Measurements from ENCODE around the gene NPDC1.

Gene NPDC1

DNA sequence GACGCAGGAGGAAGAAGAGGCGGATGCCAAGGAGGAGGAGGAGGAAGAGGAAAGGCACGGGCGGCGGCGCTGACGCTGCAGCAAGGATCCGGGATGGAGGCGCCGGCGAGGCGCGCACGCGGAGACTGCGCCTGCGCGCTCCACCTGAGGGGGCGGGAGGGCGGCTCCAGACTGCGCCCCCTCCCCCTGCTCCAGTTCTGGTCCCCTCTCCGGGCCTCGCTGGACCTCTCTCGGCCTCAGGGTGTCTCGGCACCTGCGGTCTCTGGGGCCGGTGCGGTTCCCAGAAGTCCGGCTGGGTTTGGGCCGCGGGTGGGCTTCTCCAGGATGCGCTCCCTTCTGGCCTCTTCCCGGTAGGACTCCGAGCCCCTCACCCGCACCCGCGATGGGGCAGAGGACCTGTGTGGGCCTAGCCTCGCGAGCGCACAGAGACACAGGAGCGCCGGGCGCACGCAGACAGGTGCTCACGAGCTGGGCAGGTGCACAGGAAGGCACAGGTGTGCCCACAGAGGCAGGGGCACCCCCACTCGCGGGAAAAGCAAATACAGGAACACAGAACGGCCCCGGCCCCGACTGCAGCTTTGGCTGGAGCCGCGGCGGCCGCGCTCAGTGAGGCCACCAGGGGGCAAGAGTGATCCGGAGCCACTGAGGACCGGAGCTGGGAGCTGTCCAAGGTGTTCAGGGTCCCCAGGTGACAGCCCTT, at the start of gene NPDC1:
Gene NPDC1, minus strand, starts transcription at position 90 of the 700 bp plus-strand sequence. CDS start 188 bp downstream, outside the sequence.
- no peak for DNase-seq (ENCODE audit: low read depth)
- no peak within 1 kb of the TSS for H3K4me3 ChIP-seq (ENCODE audit: low read depth, low read length)
- TF ChIP-seq, protein P1, sequence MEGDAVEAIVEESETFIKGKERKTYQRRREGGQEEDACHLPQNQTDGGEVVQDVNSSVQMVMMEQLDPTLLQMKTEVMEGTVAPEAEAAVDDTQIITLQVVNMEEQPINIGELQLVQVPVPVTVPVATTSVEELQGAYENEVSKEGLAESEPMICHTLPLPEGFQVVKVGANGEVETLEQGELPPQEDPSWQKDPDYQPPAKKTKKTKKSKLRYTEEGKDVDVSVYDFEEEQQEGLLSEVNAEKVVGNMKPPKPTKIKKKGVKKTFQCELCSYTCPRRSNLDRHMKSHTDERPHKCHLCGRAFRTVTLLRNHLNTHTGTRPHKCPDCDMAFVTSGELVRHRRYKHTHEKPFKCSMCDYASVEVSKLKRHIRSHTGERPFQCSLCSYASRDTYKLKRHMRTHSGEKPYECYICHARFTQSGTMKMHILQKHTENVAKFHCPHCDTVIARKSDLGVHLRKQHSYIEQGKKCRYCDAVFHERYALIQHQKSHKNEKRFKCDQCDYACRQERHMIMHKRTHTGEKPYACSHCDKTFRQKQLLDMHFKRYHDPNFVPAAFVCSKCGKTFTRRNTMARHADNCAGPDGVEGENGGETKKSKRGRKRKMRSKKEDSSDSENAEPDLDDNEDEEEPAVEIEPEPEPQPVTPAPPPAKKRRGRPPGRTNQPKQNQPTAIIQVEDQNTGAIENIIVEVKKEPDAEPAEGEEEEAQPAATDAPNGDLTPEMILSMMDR (IDR thresholded peaks at IDR 0.05; ENCODE audit: low read depth, low read length, missing control alignments), result peak; percentile 89

GRCh38 chr9:137089232-137089947, 43.4 kb upstream of the NPDC1 start:
- DNase-seq (ENCODE audit: low read depth), result no peak
- no peak overlapping the region for H3K4me3 ChIP-seq (ENCODE audit: low read depth, low read length)
- TF ChIP-seq, protein P1 (IDR thresholded peaks at IDR 0.05; ENCODE audit: low read depth, low read length, missing control alignments), result no peak

DNA sequence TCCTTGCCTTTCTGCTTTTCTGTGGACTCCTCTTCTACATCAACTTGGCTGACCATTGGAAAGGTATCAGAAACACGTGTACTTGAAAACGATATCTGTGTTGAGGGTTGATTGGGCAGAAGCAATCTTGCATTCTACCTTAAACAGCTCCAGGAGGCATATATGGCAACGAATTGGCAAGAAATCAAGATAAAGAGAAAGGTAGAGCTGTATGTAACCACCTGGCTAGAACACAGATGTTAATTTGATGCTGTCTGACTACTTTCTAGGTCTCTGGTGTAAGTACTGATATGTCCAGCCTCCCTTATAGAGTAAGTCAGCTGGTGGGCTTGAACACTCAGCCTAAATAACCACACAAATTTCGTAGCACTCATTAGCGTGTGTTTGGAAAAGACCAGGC, 42.1 kb upstream of the NPDC1 start:
- TF ChIP-seq, protein P1 (IDR thresholded peaks at IDR 0.05; ENCODE audit: low read depth, low read length, missing control alignments), result no peak
- DNase-seq (ENCODE audit: low read depth), result no peak
- H3K4me3 ChIP-seq (ENCODE audit: low read depth, low read length), result no peak overlapping the region

DNA sequence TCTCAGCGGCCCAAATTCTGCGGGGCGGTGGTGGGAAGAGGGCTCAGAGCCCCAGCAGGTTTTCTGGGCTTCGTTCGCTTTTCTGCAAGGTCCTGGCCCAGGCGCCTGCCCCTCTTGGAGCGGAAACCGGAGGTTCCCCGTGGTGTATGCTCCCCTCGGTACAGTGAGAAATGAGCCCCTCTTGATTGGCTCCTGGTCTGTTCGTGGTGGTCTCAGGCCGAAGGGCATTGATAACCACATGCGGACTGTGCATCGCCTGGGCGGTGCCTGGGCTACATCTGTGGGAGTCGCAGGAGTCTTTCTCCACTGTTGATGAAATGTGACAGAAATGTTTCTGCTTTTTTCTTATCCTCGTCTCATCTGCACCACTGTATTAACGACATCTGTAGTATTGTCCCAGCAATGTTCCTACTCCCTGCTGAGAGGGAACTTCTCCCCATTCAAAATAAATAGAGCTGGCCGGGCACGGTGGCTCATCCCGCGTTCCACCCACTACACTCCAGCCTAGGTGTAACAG, 41.5 kb upstream of the NPDC1 start:
- H3K4me3 ChIP-seq (ENCODE audit: low read depth, low read length), result peak overlapping the region; percentile 84
- TF ChIP-seq, protein P1 (IDR thresholded peaks at IDR 0.05; ENCODE audit: low read depth, low read length, missing control alignments), result no peak
- no peak for DNase-seq (ENCODE audit: low read depth)

DNA sequence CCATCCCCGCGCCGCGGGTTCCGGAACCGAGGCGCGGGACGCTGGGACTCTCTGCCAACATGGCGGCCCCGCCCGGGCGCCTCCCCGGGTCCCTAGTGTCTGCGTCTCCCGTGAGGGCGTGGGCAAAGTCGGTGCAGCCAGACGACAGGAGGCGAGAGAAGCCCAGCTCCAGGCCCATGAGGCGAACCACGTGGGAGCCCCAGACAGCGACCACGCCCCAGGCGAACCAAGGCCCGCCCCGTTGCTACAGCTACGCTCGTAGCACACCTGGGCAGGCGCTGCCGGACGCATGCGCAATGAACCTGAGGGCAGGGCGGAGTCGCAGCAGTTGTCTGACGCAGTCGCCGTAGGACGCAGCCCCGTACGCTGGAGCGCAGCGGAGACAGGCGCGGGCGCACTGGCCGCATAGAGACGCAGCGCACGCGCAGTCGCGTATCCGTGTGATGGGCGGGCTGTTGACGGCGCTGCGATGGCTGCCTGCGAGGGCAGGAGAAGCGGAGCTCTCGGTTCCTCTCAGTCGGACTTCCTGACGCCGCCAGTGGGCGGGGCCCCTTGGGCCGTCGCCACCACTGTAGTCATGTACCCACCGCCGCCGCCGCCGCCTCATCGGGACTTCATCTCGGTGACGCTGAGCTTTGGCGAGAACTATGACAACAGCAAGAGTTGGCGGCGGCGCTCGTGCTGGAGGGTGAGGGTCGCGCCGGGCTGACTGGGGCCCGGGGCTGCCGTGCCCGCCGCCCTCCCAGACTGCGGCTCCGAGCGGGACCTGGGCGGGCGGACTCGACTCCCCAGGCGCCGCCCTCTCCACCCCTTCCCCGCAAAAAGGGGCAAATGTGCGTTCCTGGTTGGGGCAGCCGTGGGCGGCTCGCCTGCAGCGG, 40.8 kb upstream of the NPDC1 start, which contains the start of gene MAN1B1:
Gene MAN1B1, plus strand, starts transcription at position 455 of the 878 bp plus-strand sequence. Its CDS starts 15 bp downstream, at position 470.
- peak within 1 kb of the TSS; percentile 87 for H3K4me3 ChIP-seq (ENCODE audit: low read depth, low read length)
- peak; percentile 98 for DNase-seq (ENCODE audit: low read depth)
- TF ChIP-seq, protein P1 (IDR thresholded peaks at IDR 0.05; ENCODE audit: low read depth, low read length, missing control alignments), result no peak

- TF ChIP-seq, protein P1 (IDR thresholded peaks at IDR 0.05; ENCODE audit: low read depth, low read length, missing control alignments), result no peak
- peak overlapping the region; percentile 87 for H3K4me3 ChIP-seq (ENCODE audit: low read depth, low read length)
- DNase-seq (ENCODE audit: low read depth), result no peak
Measured at GRCh38 chr9:137085920-137086530, 40.0 kb upstream of the NPDC1 start.

Data from GM12864 (cell line).